Stimulated activated CD4-positive, alpha-beta T cell treated with anti-CD3 and anti-CD28 coated beads, Interleukin-1b, Interleukin-23, amount 100 ng/mL, for 24 hours (primary cell): Measurements from ENCODE around the gene COX11.

Source experiments
- DNase-seq, 4 experiments: peaks; one replicate each; pipeline ENCODE4 v3.0.0-alpha.2; 2020; ENCODE audit warnings: low read depth in 4 of 4, low spot score in 1 of 4

COX11 gene, protein sequence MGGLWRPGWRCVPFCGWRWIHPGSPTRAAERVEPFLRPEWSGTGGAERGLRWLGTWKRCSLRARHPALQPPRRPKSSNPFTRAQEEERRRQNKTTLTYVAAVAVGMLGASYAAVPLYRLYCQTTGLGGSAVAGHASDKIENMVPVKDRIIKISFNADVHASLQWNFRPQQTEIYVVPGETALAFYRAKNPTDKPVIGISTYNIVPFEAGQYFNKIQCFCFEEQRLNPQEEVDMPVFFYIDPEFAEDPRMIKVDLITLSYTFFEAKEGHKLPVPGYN

DNA sequence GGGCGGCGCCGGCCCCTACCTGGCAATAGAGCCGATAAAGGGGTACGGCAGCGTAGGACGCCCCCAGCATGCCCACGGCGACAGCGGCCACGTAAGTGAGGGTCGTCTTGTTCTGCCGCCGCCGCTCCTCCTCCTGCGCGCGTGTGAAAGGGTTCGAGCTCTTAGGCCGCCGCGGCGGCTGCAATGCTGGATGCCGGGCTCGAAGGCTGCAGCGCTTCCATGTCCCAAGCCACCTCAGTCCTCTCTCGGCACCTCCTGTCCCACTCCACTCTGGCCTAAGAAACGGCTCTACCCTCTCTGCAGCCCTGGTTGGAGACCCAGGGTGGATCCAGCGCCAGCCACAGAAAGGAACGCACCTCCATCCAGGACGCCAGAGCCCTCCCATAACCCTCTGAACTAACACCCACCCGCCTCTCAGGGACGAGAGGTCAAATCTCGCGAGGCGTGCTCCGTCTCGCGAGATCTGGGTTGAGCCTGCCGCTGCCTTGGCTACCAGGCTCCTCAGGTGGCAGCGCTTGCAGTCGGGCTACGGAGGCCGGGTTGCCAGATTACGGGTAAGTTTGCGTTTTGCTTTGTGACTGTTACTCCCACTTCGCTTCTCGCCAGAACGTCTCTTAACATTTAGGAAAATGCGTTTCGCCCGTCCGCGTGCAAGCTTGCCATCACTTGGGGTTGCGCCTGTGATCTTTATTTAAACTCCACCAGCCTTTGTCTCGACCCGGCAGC lies at the start of gene COX11, which contains the start of gene STXBP4:
Gene COX11 (minus strand): TSS at position 393 of the 726 bp plus-strand sequence. CDS start 8 bp downstream, at position 385.
Gene STXBP4 (plus strand): TSS at position 504 of the 726 bp plus-strand sequence. CDS start 17,455 bp downstream, outside the sequence.
- DNase-seq: peak; percentile 79 to 88 (median 86)

DNA sequence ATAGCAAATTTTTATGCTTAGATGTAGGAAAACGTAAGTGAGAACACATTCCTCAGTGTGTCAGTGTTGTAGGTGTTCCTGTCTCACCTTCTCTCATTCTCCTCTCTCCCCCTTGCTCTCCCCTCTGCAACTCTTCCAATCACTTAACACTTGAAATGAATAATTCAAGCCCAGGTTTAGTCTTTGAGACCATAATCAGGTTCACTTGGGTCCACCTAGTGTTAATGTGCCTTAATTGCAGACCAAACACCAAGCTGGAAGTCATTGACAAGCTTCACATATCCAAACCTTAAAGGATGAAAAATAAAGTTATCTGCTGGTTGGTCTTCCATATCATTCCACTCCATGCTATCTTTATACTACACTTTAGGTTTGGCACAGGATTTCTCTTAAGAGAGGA lies 37.1 kb upstream of the COX11 start:
- DNase-seq: no peak

DNA sequence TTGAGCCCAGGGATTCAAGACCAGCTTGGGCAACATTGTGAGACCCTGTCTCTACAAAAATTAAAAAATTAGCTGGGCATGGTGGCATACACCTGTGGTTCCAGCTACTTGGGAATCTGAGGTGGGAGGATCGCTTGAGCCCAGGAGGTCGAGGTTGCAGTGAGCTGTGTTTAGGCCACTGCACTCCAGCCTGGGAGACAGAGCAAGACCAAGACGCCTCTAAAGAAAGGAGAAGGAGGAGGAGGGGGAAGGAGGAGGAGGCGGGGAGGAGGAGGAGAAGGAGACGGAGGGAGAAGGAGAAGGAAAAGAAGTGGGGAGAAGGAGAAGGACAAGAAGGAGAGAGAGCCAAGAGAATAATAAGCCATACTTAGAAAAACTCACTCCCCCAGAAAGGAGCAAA lies 36.0 kb upstream of the COX11 start:
- no peak for DNase-seq

DNA sequence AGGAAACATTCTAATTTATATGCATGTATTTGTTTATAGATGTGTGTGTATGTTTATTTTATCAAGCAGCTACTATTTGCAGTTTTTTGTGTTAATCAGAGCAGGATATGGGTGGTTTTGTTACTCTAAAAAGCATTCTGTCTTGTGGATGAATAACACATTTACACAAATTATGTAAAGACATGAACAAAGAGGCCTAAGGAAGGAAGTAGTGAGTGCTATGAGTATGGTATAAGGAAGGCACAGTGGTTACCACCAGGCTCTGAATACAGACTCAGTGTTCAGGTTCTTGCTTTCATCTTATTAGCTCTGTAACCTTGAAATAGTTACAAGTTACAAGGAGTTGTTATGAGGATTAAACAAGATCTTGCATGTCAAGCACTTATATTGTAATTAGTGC lies 34.0 kb upstream of the COX11 start:
- DNase-seq: no peak

DNA sequence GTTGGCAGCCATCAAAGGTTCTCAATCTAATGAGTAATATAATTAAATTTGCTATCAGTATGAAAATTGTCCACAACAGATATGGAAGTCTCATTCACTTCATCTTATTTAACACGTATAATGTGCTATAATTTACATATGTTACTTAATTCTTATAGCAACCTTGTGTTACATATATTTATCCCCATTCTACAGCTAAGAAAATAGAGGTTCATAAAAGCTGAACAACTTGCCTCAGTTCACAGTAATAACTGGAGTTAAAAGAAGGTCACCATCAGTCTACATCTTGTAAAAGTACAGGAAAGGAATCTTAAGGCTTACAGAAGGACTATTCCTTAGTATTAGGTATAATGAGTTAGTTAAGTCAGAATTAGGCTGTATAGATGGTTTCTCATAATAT lies 28.0 kb upstream of the COX11 start:
- DNase-seq: no peak

DNA sequence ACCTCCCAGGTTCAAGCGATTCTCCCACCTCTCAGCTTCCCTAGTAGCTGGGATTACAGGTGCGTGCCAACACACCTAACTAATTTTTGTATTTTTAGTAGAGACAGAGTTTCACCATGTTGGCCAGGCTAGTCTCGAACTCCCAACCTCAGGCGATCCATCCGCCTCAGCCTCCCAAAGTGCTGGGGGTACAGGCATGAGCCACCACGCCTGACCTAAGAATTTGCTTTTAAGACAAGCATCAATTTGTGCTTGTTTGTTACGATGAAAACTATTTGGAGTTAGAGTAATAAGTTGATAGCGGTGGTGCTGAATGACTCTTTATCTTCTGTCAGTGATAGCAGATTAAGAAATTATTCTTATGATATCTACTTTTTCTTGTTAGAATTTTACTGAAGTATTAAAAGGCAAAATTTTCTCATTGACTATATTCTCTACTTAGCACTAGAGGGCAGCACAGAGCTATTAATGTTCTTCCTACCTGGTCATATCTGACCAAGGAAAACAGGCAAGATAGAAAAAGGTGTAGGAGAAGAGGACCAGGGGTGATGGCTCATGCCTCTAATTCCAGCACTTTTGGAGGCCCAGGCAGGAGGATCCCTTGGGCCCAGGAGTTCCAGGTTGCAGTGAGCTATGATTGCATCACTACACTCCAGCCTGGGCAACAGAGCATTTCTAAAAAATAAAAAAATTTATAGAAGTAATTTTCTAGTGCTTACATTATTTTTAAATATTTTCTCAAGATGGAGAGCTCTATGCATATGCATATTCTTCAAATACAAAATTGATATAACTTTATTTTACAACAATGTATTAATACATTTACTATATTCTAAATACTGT lies 24.6 kb upstream of the COX11 start:
- DNase-seq: no peak

DNA sequence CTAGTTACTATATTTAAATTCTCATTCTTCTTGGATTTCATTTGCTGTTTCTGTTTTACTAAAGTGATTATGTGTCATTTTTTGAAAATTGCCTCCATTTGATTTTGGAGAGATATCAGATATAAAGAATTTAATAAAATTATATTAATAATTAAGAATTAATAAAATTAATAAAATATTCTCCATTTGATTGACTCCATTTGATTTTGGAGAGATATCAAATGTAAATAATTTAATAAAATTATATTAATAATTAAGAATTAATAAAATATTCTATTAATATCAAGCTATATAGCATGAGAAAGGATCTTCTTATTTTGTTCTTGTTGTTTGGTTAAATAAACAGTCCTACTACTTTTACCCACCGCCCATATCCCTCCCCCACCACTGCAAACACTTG lies 23.1 kb upstream of the COX11 start:
- no peak for DNase-seq

DNA sequence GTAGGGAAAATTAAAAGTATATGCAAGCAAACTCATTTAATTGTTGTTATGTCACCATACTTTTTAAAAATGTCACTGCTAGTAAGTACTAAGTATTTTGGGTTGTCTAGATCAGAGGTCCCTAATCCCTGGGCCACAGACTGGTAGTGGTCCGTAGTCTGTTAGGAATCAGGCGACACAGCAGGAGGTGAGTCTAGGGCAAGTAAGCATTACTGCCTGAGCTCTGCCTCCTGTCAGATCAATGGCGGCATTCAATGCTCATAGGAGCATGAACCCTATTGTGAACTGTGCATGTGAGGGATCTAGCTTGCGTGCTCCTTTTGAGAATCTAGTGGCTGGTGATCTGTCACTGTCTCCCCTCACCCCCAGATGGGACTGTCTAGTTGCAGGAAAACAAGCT lies 21.7 kb upstream of the COX11 start:
- DNase-seq: no peak

DNA sequence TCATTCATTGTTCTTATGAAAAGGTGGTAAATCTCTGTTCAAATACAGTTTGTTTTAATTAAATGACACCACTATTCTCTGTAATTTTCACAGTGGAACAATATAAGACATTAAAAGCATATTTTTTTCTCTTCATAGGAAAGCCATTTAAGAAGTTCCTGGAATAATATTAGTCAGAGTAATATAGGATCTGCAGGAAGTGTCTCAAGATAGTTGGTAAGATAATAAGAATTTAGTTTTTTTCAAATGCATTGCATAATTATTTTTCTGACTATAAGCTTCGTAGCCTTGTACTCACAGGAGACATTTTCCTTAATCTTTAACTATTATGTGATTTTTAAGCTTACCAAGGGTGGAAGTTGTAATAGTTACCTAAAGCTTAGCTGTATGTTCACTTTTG lies 17.0 kb upstream of the COX11 start:
- DNase-seq: no peak

DNA sequence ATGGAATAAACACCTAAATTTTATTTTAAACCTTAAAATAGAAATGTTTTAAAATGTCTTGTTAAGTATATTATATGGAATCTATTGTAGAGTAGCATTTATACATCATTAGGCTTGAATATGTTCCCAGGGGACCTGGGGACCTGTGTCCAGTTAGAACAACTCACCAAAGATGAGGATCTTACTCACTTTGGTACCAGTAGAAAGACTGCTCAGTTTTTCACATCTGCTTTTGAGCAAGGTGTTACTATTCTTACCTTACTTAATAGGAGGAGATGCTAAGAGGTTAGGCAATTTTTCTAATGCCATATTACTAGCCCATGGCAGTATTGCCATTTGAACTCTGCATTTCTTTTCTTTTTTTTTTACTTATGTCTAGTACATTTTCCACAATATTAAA lies 14.8 kb upstream of the COX11 start:
- DNase-seq: no peak

DNA sequence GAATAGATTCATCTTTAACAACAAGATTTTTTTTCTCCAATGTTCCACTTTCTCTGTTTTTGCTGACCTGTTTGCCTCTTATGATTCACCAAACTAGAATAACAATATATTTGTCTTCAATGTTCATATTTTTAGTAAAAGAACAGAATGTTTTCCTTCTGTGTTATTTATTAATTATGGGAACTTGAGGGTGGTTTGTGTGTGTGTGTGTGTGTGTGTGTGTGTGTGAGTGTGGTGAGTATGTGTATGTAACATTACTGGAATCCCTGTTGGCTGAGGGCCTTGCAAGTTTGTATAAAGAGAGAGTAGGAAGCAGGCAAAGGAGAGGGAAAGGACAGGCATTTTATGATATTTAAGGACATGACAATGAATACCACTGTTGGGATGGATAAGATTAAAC lies 13.9 kb upstream of the COX11 start:
- DNase-seq: no peak

DNA sequence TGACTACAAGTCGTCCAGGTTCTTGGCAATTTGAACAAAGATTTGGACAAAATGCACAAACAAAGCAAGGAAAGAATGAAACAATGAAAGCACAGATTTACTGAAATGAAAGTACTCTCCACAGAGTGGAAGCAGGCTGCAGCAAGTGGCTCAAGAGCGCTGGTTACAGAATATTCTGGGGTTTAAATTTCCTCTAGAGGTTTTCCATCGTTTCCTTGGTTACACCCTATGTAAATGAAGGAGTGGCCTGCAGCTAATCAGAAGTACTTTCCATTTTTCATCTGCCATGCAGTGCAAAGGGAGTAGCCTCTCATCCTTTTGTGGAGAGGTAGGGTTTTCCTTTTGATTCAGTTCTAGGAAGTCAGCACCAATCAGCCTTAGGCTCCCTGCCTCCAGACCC lies 11.9 kb upstream of the COX11 start:
- no peak for DNase-seq

DNA sequence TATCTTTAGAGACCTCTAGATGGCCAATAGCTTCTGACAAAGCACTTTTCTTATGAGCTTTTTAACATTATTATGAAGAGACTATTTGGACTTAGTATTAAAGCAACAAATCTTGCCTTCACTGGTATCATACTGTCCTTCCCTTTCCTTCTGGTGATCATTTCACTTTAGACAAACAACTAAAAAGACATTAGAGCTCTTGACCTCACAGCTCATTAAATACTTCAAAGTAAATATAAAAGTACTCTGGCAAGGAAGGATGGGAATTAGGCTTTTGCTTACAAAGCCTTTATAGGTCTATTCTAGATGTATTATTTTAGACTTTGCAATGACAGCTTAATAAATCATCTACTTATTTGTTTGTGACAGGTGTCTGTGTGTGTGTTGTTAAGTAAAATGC lies 11.2 kb upstream of the COX11 start:
- no peak for DNase-seq

DNA sequence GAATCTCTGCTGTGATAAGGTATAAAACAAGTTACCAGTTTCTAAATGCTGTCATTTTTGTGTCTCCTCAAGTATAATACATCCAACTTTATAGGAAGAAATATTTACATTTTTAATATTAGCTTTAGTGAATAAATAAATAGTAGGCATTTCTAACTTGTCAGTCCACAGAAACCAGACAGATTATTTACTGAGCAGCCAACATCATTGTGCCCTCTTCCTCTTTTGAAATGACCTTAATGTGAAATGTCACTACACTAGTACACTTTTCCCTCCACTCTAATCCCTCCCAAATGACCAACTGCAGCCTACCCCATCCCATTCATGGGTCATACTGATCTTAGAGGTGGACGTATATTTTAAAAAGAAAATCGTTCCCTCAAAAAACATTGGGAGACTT lies 9.3 kb upstream of the COX11 start:
- no peak for DNase-seq

DNA sequence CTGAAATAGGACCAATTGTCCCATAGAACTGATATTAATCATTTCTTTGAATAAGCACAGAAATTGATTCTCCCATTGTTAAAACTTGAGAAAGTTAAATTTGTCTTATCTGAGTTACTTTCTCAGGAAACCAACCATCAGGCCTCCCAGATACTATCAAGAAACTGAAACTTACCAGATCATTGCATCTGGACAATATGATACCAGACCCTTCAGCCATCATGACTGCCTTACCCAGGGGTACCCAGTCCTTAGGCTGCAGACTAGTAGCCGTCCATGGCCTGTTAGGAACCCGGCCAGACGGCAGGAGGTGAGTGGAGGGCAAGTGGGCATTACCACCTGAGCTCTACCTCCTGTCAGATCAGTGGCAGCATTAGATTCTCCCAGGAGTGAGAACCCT lies 7.9 kb upstream of the COX11 start:
- DNase-seq: no peak

DNA sequence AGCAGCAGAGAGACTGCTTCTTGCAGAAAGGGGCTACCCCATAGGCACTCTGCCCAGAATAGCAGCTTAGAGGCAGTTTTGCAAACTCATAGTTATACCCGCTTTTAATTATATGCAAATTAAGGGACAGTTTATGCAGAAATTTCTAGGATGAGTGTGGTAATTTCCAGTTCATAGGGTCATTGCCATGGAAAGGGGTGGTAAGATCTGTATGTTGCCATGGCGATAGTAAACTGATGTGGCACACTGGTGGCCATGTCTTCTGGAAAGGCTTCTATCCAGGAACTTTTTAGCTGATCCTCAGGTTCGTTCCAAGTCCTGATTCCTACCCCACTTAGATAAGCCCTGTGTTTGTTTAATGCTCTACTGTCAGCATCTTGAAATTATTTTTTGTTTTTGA lies 6.3 kb upstream of the COX11 start:
- no peak for DNase-seq

DNA sequence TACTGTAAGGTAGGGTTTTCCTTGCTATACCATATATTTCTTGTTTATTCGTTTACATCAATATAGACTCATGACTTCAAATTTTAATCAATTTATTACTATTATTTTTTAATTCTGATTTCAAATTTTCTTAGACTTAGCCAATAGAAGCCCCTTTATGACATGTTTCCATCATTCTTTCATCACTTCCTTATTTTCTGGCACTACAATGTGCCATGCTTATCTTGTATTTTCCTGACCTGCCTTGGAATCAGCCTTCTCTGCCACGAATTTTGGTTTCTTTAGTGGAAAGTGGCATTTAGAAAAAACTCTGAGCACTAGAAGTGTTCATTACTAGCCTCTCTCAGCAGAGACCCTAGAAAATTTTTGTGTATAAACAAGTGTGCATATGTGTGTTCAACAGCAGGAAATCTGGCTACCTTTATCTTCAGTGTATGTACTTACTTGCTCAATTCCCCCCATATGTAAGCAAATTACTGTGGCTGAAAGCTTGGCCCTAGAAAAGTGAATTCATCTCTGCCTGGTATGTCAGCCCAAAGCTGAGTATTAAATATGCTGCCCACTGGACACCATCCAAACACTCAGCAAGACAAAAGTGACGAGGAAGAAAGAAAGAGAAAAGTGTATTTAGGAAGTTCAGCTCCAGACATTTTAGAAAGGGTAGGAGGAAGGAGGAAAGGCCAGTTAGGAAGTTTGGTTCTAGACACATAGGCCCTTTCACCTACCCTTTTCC lies 4.1 kb upstream of the COX11 start:
- DNase-seq: no peak

DNA sequence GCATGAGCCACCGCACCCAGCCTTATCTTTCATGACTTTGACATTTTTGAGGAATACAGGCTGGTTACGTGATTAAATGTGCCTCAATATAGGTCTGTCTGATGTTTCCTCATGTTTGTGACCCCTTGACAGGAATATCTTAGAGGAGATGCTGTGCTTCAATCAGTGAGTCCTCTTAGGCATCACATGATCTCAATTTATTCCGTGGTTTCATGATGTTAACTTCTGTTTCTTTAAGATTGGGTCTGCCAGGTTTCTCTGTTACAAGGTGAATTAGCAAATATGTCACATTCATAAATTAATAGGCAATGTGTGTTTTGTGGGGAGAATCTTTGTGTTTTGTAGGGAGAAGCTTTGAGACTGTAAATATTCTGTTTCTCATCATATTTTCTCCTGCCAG lies 3.4 kb upstream of the COX11 start:
- DNase-seq: no peak

DNA sequence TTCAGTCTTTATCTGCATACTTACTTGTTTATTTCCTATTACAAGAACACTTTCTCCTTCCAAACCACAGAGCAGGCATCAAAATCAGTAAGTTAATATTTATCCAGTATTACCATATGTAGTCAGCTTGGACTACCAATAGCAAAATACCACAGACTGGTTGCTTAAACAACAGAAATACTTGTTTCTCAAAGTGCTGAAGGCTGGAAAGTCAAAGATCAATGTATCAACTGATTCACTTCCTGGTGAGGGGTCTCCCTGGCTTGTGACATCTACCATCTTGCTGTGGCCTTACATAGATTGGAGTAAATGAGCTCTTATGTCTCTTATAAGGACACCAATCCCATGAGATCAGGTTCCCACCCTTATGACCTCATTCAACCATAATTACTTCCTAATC lies 2.7 kb upstream of the COX11 start:
- no peak for DNase-seq

DNA sequence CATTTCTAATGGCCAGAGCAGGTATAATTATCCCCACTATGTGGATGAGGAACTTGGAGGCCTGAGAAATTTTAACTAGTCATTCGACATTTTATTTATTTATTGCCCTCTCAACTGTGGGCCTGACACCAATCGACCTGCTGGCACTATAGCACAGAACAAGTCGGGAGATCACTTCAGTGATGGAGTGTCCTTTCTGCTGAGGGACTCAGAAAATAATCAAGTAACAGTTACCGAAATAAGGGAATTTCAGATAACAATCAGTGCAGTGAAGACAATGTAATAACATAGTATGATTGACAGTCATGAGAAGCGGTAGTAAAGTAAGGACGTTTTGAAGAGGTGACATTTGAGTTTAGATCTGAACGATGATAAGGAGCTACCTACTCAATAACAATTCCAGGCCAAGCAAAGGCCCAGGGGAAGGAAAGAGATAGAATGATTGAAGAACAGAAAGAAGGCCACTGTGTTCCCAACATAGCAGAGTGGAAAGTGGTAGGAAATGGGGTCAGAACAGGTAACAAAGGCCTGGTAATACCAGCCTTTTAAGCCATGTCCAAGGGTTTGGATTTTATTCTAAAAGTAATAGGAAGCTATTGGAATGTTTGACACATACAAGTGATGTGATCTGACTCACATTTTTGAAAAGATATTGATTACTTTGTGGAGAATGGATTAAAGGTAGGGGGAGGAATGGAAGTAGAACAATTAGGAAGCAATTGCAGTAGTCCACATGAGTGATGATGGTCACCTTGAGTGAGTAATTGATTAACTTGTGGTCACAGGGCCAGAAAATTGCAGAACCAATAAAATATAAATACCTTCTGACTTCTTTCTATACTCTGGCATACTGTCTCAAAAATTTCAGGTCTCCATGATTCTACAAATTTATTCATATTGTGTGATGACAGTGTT lies 1.5 kb upstream of the COX11 start:
- DNase-seq: no peak
